Measurements from ENCODE around the gene ENTPD6.

- no peak for TF ChIP-seq CTCF (IDR thresholded peaks at IDR 0.05; ENCODE audit: low read depth, low read length)
- TF ChIP-seq EZH2phosphoT487 (IDR thresholded peaks at IDR 0.05; ENCODE audit: low read depth), result no peak
Observed at GRCh38 chr20:25187220-25187619, 8.3 kb upstream of the ENTPD6 start.

Measured in OCI-LY3 (cell line).